H1 (cell line): Measurements from ENCODE around the gene ANKS1B. TPM values are rescaled to one million over a fixed set of nuclear protein-coding genes. Genes with fewer than 3 reads are reported as not detected.

Experiments used
- CTCF ChIA-PET: fragments of 300-600 bp; sonication (Branson Sonifier 250); formaldehyde crosslinking; loops from one replicate; lab custom pipeline; 2021; ENCODE audit not compliant: partially characterized antibody; lab: Charles Lee
- POLR2A ChIA-PET: fragments of 300-600 bp; sonication (Branson Sonifier 250); formaldehyde crosslinking; loops from one replicate; lab custom pipeline; 2021; ENCODE audit warnings: inconsistent platforms; ENCODE audit not compliant: partially characterized antibody; lab: Charles Lee
- DNase-seq, 2 experiments: peaks; one replicate each; pipeline versions ENCODE4 v3.0.0 to v3.0.0-alpha.2; 2010 to 2022; ENCODE audit warnings: low spot score in 2 of 2, low read depth in 1 of 2, mixed read lengths in 1 of 2
- FAIRE-seq: peaks from 2 replicates; lab custom pipeline; 2011; peaks lifted over from hg19 to GRCh38; lab: Jason Lieb, UNC
- H2AFZ ChIP-seq: 2 replicates; pipeline ENCODE4 v1.8.1; 2012; ENCODE audit warnings: low read length, inconsistent platforms
- H2AK5ac ChIP-seq: 2 replicates; pipeline ENCODE4 v1.6.1; 2013; ENCODE audit warnings: low read depth, low read length
- H2BK120ac ChIP-seq: replicated peaks from 2 replicates; pipeline ENCODE3; 2013; ENCODE audit warnings: low read depth, low read length, inconsistent platforms
- H2BK12ac ChIP-seq: 2 replicates; pipeline ENCODE4 v1.6.1; 2013; ENCODE audit warnings: low read depth, low read length
- H2BK15ac ChIP-seq: 2 replicates; pipeline ENCODE4 v1.6.1; 2013; ENCODE audit warnings: low read length
- H2BK20ac ChIP-seq: 2 replicates; pipeline ENCODE4 v1.6.1; 2013; ENCODE audit warnings: low read length
- H2BK5ac ChIP-seq: 2 replicates; pipeline ENCODE4 v1.6.1; 2013; ENCODE audit warnings: low read depth, low read length
- H3K14ac ChIP-seq: 2 replicates; pipeline ENCODE4 v1.6.1; 2013; ENCODE audit warnings: inconsistent platforms; ENCODE audit not compliant: insufficient read length
- H3K18ac ChIP-seq: 2 replicates; pipeline ENCODE4 v1.6.1; 2013; ENCODE audit warnings: low read length; ENCODE audit errors: extremely low read depth
- H3K23ac ChIP-seq: 2 replicates; pipeline ENCODE4 v1.6.1; 2013; ENCODE audit warnings: inconsistent platforms; ENCODE audit not compliant: insufficient read length
- H3K23me2 ChIP-seq: 2 replicates; pipeline ENCODE4 v1.6.1; 2013; ENCODE audit warnings: low read depth, low read length
- H3K27ac ChIP-seq: 2 replicates; pipeline ENCODE4 v1.6.1; 2011; ENCODE audit warnings: low read depth, low read length, inconsistent platforms
- H3K27me3 ChIP-seq, 4 experiments: replicated peaks in 1 of 4; 1 replicate in 1 of 4; 2 replicates in 3 of 4; pipeline versions ENCODE4 v1.6.1 to v1.8.1; 2011 to 2013; ENCODE audit warnings: low read length in 3 of 4, mild to moderate bottlenecking in 3 of 4, inconsistent platforms in 2 of 4, mixed read lengths in 2 of 4, moderate library complexity in 1 of 4; ENCODE audit not compliant: control insufficient read depth in 3 of 4, insufficient read depth in 3 of 4; ENCODE audit errors: extremely low read depth in 1 of 4
- H3K36me3 ChIP-seq, 4 experiments: 2 replicates each; pipeline versions ENCODE4 v1.6.1 to v1.8.1; 2011 to 2013; ENCODE audit warnings: mild to moderate bottlenecking in 4 of 4, low read length in 3 of 4, moderate library complexity in 2 of 4, control low read depth in 1 of 4, inconsistent platforms in 1 of 4; ENCODE audit not compliant: insufficient read depth in 4 of 4, control insufficient read depth in 2 of 4
- H3K4ac ChIP-seq: replicated peaks from 2 replicates; pipeline ENCODE3; 2013; ENCODE audit warnings: low read length, low read depth, mixed read lengths, inconsistent platforms; ENCODE audit not compliant: insufficient read length
- H3K4me1 ChIP-seq, 4 experiments: replicated peaks in 1 of 4; 1 replicate in 1 of 4; 2 replicates in 3 of 4; pipeline versions ENCODE4 v1.6.1 to v1.8.1; 2011 to 2013; ENCODE audit warnings: low read length in 3 of 4, inconsistent platforms in 2 of 4, mixed read lengths in 1 of 4; ENCODE audit not compliant: insufficient read depth in 4 of 4, control insufficient read depth in 3 of 4
- H3K4me2 ChIP-seq, 2 experiments: 2 replicates each; pipeline versions ENCODE4 v1.6.1 to v1.8.1; 2011 to 2013; ENCODE audit warnings: low read depth in 2 of 2, low read length in 2 of 2, control low read depth in 1 of 2, inconsistent platforms in 1 of 2, mild to moderate bottlenecking in 1 of 2; ENCODE audit not compliant: insufficient read depth in 1 of 2
- H3K4me3 ChIP-seq, 4 experiments: fragments of 200-600, 300-600 bp in 1 of 4; sonication (generic), shearing (Covaris generic), sonication (Bioruptor Twin) in 1 of 4; 2 replicates each; pipeline versions ENCODE4 v1.5.1 to v1.8.1; 2011 to 2016; ENCODE audit warnings: low read length in 4 of 4, low read depth in 3 of 4, control low read depth in 2 of 4, inconsistent platforms in 2 of 4, mild to moderate bottlenecking in 2 of 4, mixed read lengths in 1 of 4, moderate library complexity in 1 of 4; ENCODE audit not compliant: insufficient read depth in 2 of 4; ENCODE audit errors: extremely low read depth in 1 of 4
- H3K56ac ChIP-seq: replicated peaks from 2 replicates; pipeline ENCODE3; 2013; ENCODE audit warnings: low read depth, mild to moderate bottlenecking, mixed read lengths, low read length, inconsistent platforms; ENCODE audit not compliant: insufficient read length
- H3K79me1 ChIP-seq: 2 replicates; pipeline ENCODE4 v1.6.1; 2013; ENCODE audit warnings: low read depth, low read length, control low read depth
- H3K79me2 ChIP-seq, 2 experiments: 2 replicates each; pipeline versions ENCODE4 v1.6.1 to v1.8.1; 2012 to 2013; ENCODE audit warnings: low read length in 2 of 2, mild to moderate bottlenecking in 2 of 2, inconsistent platforms in 1 of 2; ENCODE audit not compliant: insufficient read depth in 2 of 2, control insufficient read depth in 1 of 2
- H3K9ac ChIP-seq, 4 experiments: replicated peaks in 1 of 4; 1 replicate in 1 of 4; 2 replicates in 3 of 4; pipeline versions ENCODE4 v1.6.1 to v1.8.1; 2011 to 2013; ENCODE audit warnings: low read depth in 3 of 4, low read length in 3 of 4, control low read depth in 2 of 4, mild to moderate bottlenecking in 2 of 4, moderate library complexity in 2 of 4, inconsistent platforms in 1 of 4; ENCODE audit errors: extremely low read depth in 1 of 4
- H3K9me3 ChIP-seq, 2 experiments: 2 replicates each; pipeline versions ENCODE4 v1.6.1 to v1.8.1; 2012 to 2013; ENCODE audit warnings: mild to moderate bottlenecking in 2 of 2, moderate library complexity in 2 of 2, control low read depth in 1 of 2, inconsistent platforms in 1 of 2, low read depth in 1 of 2, low read length in 1 of 2, mixed read lengths in 1 of 2; ENCODE audit not compliant: insufficient read depth in 2 of 2
- H4K20me1 ChIP-seq, 2 experiments: replicated peaks in 1 of 2; 2 replicates each; pipeline versions ENCODE3 to v1.8.1; 2011 to 2013; ENCODE audit warnings: inconsistent platforms in 2 of 2, low read length in 2 of 2, mild to moderate bottlenecking in 1 of 2; ENCODE audit not compliant: insufficient read depth in 2 of 2, control insufficient read depth in 1 of 2
- H4K5ac ChIP-seq: 2 replicates; pipeline ENCODE4 v1.6.1; 2013; ENCODE audit warnings: low read length, low read depth, mixed read lengths, inconsistent platforms; ENCODE audit not compliant: insufficient read length
- H4K8ac ChIP-seq: 2 replicates; pipeline ENCODE4 v1.8.0; 2013; ENCODE audit warnings: mild to moderate bottlenecking, moderate library complexity, low read length, inconsistent platforms; ENCODE audit not compliant: insufficient read depth; ENCODE audit errors: extremely low read depth
- H4K91ac ChIP-seq: replicated peaks from 2 replicates; pipeline ENCODE3; 2013; ENCODE audit warnings: low read length, mixed read lengths, inconsistent platforms; ENCODE audit not compliant: insufficient read length
- ATF3 ChIP-seq: IDR thresholded peaks from 2 replicates; pipeline ENCODE4 v1.6.1; 2011; ENCODE audit warnings: low read depth, mild to moderate bottlenecking, low read length; ENCODE audit not compliant: insufficient read depth
- CHD1 ChIP-seq: IDR thresholded peaks from 2 replicates; pipeline ENCODE4 v1.6.1; 2012; ENCODE audit warnings: low read depth, low read length, improper control_type of control experiment
- CTBP2 ChIP-seq: IDR thresholded peaks from 2 replicates; pipeline ENCODE4 v1.7.0; 2011; ENCODE audit warnings: borderline replicate concordance, mild to moderate bottlenecking, moderate library complexity, mixed read lengths, low read length; ENCODE audit not compliant: insufficient read depth, insufficient read length
- E2F6 ChIP-seq: IDR thresholded peaks from 2 replicates; pipeline ENCODE4 v1.6.1; 2012; ENCODE audit warnings: inconsistent platforms
- FOSL1 ChIP-seq: IDR thresholded peaks from 2 replicates; pipeline ENCODE4 v1.6.1; 2011; ENCODE audit warnings: mild to moderate bottlenecking, low read depth, low read length, moderate library complexity; ENCODE audit not compliant: insufficient read depth
- GTF2F1 ChIP-seq: IDR thresholded peaks from 2 replicates; pipeline ENCODE4 v1.6.1; 2012; ENCODE audit warnings: low read depth, low read length, improper control_type of control experiment, borderline replicate concordance
- HDAC2 ChIP-seq, 2 experiments: fragments of 300-600 bp in 1 of 2; sonication (generic) in 1 of 2; IDR thresholded peaks; 2 replicates each; pipeline ENCODE4 v1.6.1; 2011 to 2012; ENCODE audit warnings: low read depth in 2 of 2, low read length in 2 of 2, mild to moderate bottlenecking in 2 of 2, moderate library complexity in 2 of 2, borderline replicate concordance in 1 of 2, inconsistent platforms in 1 of 2
- KDM4A ChIP-seq: IDR thresholded peaks from one replicate; pipeline ENCODE4 v1.7.1; 2012; ENCODE audit warnings: low read depth, mild to moderate bottlenecking, moderate library complexity, low read length, inconsistent platforms; ENCODE audit not compliant: severe bottlenecking
- POU5F1 ChIP-seq: IDR thresholded peaks from 2 replicates; pipeline ENCODE4 v1.6.1; 2011; ENCODE audit warnings: low read depth, mild to moderate bottlenecking, low read length, moderate library complexity
- TAF1 ChIP-seq: IDR thresholded peaks from 2 replicates; pipeline ENCODE4 v1.6.1; 2011; ENCODE audit warnings: mild to moderate bottlenecking, low read depth, low read length
- ZNF274 ChIP-seq: IDR thresholded peaks from 2 replicates; pipeline ENCODE4 v1.7.0; 2012; ENCODE audit warnings: low read length, borderline replicate concordance; ENCODE audit errors: extremely low read depth
- WGBS, 2 experiments: shearing (Covaris generic) in 1 of 2; methylation state at CpG; one replicate each; pipeline versions ENCODE4 v1.1.6 to v1.1.7; 2013 to 2015; ENCODE audit warnings: low lambda C conversion rate in 2 of 2, mixed read lengths in 2 of 2, inconsistent platforms in 1 of 2, low coverage in 1 of 2, missing lambda C conversion rate in 1 of 2; ENCODE audit not compliant: insufficient replicate concordance in 2 of 2, insufficient coverage in 1 of 2, insufficient read length in 1 of 2; ENCODE audit errors: extremely low coverage in 1 of 2, missing lambda C conversion rate in 1 of 2; 5-methylcytosine and 5-hydroxymethylcytosine counted together
- polyA plus RNA-seq, 7 experiments: library from polyadenylated mRNA; depleted of rRNA in 3 of 7; stranded (reverse) in 5 of 7; unstranded in 2 of 7; fragments of >200 nt in 5 of 7; fragments of 200-250 nt in 2 of 7; gene quantifications; 1 replicate in 5 of 7; 2 replicates in 1 of 7; 4 replicates in 1 of 7; pipeline versions ENCODE4 v1.2.1 to v1.2.3, GENCODE V29; 2011 to 2013; ENCODE audit warnings: missing spikeins in 2 of 7, mixed read lengths in 2 of 7
- total RNA-seq: library from RNA; stranded (reverse); fragmentation: NEBNext Ultra II Directional; extraction: Animal tissue kit (Norgen Biotek cat#: 25700); gene quantifications from 2 replicates; pipeline ENCODE4 v1.2.1, GENCODE V29; 2021

ANKS1B gene
- total and polyA plus RNA-seq, 2 of the 8 experiments (the other 6 are each of a cell fraction or from before 2014, with no cell fraction given): 2.7 to 6.1 TPM

GRCh38 chr12:99852666-99853065, 132.1 kb downstream of the ANKS1B start:
- Histone ChIP-seq H3K4ac (no peak overlapping the region), H2BK15ac (no peak overlapping the region), H3K18ac (no peak overlapping the region), H2BK120ac (no peak overlapping the region), H3K4me1 (no peaks in the 10 kb centered on the region), H4K5ac (no peak overlapping the region), H3K27ac (no peak overlapping the region), H3K23ac (no peak overlapping the region), H3K79me1 (no peaks in the 10 kb centered on the region), H3K9me3 (no peaks in the 10 kb centered on the region), H2BK5ac (no peak overlapping the region), H3K27me3 (no peaks in the 10 kb centered on the region), H4K91ac (no peak overlapping the region), H2BK12ac (no peak overlapping the region), H3K36me3 (no peaks in the 10 kb centered on the region), H2AK5ac (no peak overlapping the region), H4K20me1 (no peaks in the 10 kb centered on the region), H3K23me2 (no peaks in the 10 kb centered on the region), H2BK20ac (no peak overlapping the region), H3K9ac (no peak overlapping the region), H3K4me3 (no peak overlapping the region), H3K4me2 (no peak overlapping the region), H3K56ac (no peak overlapping the region), H3K14ac (no peak overlapping the region), H2AFZ (no peak overlapping the region), H4K8ac (no peak overlapping the region), H3K79me2 (no peaks in the 10 kb centered on the region)
- no peak for FAIRE-seq
- DNase-seq: peak in 1 of 2 experiments; percentile 3
- WGBS, 2 experiments: 88% methylated on average over 5 of the region's 5 CpGs; no CpG with 5 or more reads in 1 of the 2 experiments
- ChIA-PET POLR2A (no interaction called here), CTCF (interaction anchor here (0.5 to 1.1 kb wide), 4 partner anchors 9 to 62 kb away, joined by 3 to 5 read pairs (median 4); no protein-coding TSS in a partner anchor)
- TF ChIP-seq GTF2F1: no peak
- no peak for TF ChIP-seq POU5F1
- no peak for TF ChIP-seq FOSL1
- TF ChIP-seq ZNF274: no peak
- TF ChIP-seq KDM4A: no peak
- TF ChIP-seq HDAC2 (IDR thresholded peaks at IDR 0.05; ENCODE audit: borderline replicate concordance in 1 of 2, low read depth in 2 of 2, low read length in 2 of 2): no peak
- TF ChIP-seq CHD1: no peak
- no peak for TF ChIP-seq E2F6
- no peak for TF ChIP-seq CTBP2
- no peak for TF ChIP-seq TAF1
- no peak for TF ChIP-seq ATF3
